MG63 (cell line): ENCODE data around the gene LYVE1. TPM values are rescaled to one million over a fixed set of nuclear protein-coding genes. Genes with fewer than 3 reads are reported as not detected.

Experiments used
- DNase-seq: peaks from one replicate; pipeline ENCODE4 v3.0.0-alpha.2; 2020
- H3K27me3 ChIP-seq: fragments of 250-450 bp; sonication (Bioruptor Pico); 2 replicates; pipeline ENCODE4 v1.5.1; 2020; ENCODE audit warnings: mild to moderate bottlenecking, moderate library complexity
- H3K36me3 ChIP-seq: fragments of 250-450 bp; sonication (Bioruptor Pico); 2 replicates; pipeline ENCODE4 v1.5.1; 2020; ENCODE audit warnings: mild to moderate bottlenecking, moderate library complexity
- H3K4me3 ChIP-seq: fragments of 250-450 bp; sonication (Bioruptor Pico); 2 replicates; pipeline ENCODE4 v1.5.1; 2020; ENCODE audit warnings: mild to moderate bottlenecking, moderate library complexity
- H3K9me3 ChIP-seq: fragments of 250-450 bp; sonication (Bioruptor Pico); 2 replicates; pipeline ENCODE4 v1.5.1; 2020; ENCODE audit warnings: mild to moderate bottlenecking, moderate library complexity
- total RNA-seq: library from RNA; depleted of rRNA; stranded (reverse); fragments of >200 nt; shearing (Covaris generic); gene quantifications from 2 replicates; pipeline ENCODE4 v1.2.3, GENCODE V29; 2014; ENCODE audit warnings: low replicate concordance

LYVE1 gene
- total RNA-seq, 1 experiment from 2014 or later, result not detected

GRCh38 chr11:10543782-10544181 lies 24.7 kb downstream of the LYVE1 start:
- no peak for DNase-seq
- Histone ChIP-seq H3K36me3 (no peaks in the 10 kb centered on the region), H3K9me3 (no peaks in the 10 kb centered on the region; the same call in 1 of the 2 replicates), H3K4me3 (no peak overlapping the region), H3K27me3 (no peaks in the 10 kb centered on the region)

GRCh38 chr11:10542776-10543175 lies 25.7 kb downstream of the LYVE1 start:
- no peaks in the 10 kb centered on the region; the same call in 1 of the 2 replicates for H3K9me3 ChIP-seq
- no peak overlapping the region for H3K4me3 ChIP-seq
- H3K27me3 ChIP-seq, result no peaks in the 10 kb centered on the region
- no peak for DNase-seq
- H3K36me3 ChIP-seq, result no peaks in the 10 kb centered on the region

GRCh38 chr11:10541561-10541930 lies 26.9 kb downstream of the LYVE1 start:
- Histone ChIP-seq H3K27me3 (no peaks in the 10 kb centered on the region), H3K9me3 (no peaks in the 10 kb centered on the region; the same call in 1 of the 2 replicates), H3K36me3 (no peaks in the 10 kb centered on the region), H3K4me3 (peak overlapping the region; percentile 90)
- DNase-seq, result no peak

- H3K4me3 ChIP-seq, result peak within 1 kb of the TSS; percentile 90
- H3K27me3 ChIP-seq, result no peaks in the 10 kb centered on the region
- H3K9me3 ChIP-seq, result no peaks in the 10 kb centered on the region; the same call in 1 of the 2 replicates
- peak; percentile 94 for DNase-seq
- H3K36me3 ChIP-seq, result no peaks in the 10 kb centered on the region
These were observed 27.4 kb downstream of the LYVE1 start, which contains the start of gene RNF141 for GRCh38 chr11:10540915-10541560. Gene RNF141 (minus strand): TSS chr11:10541187. CDS start chr11:10534158, 7,029 bp downstream.

GRCh38 chr11:10540546-10540914 lies 27.9 kb downstream of the LYVE1 start:
- DNase-seq, result no peak
- Histone ChIP-seq H3K27me3 (no peaks in the 10 kb centered on the region), H3K36me3 (no peaks in the 10 kb centered on the region), H3K4me3 (peak overlapping the region; percentile 90), H3K9me3 (no peaks in the 10 kb centered on the region; the same call in 1 of the 2 replicates)

GRCh38 chr11:10539339-10539738 lies 29.1 kb downstream of the LYVE1 start:
- no peak overlapping the region for H3K4me3 ChIP-seq

GRCh38 chr11:10538924-10539323 lies 29.5 kb downstream of the LYVE1 start:
- no peaks in the 10 kb centered on the region for H3K27me3 ChIP-seq
- no peaks in the 10 kb centered on the region for H3K9me3 ChIP-seq
- no peak for DNase-seq
- peaks cover 5% of the 10 kb centered on the region; the same call in 1 of the 2 replicates for H3K36me3 ChIP-seq
- no peak overlapping the region for H3K4me3 ChIP-seq

More at GRCh38 chr11:10539339-10539738, 29.1 kb downstream of the LYVE1 start:
- Histone ChIP-seq H3K27me3 (no peaks in the 10 kb centered on the region), H3K36me3 (peaks cover 2% of the 10 kb centered on the region; the same call in 1 of the 2 replicates), H3K9me3 (no peaks in the 10 kb centered on the region; the same call in 1 of the 2 replicates)
- DNase-seq, result no peak

- no peak overlapping the region for H3K4me3 ChIP-seq
- no peak for DNase-seq
- no peaks in the 10 kb centered on the region for H3K27me3 ChIP-seq
- H3K9me3 ChIP-seq, result no peaks in the 10 kb centered on the region
- H3K36me3 ChIP-seq, result peaks cover 12% of the 10 kb centered on the region; the same call in 1 of the 2 replicates
These were observed 30.9 kb downstream of the LYVE1 start for GRCh38 chr11:10537600-10537999.

GRCh38 chr11:10534316-10534715 lies 34.1 kb downstream of the LYVE1 start:
- Histone ChIP-seq H3K27me3 (no peaks in the 10 kb centered on the region), H3K9me3 (no peaks in the 10 kb centered on the region), H3K36me3 (peaks cover 18% of the 10 kb centered on the region; the same call in 1 of the 2 replicates), H3K4me3 (no peak overlapping the region)
- DNase-seq, result no peak

GRCh38 chr11:10533323-10533722 lies 35.1 kb downstream of the LYVE1 start:
- DNase-seq, result no peak
- H3K9me3 ChIP-seq, result no peaks in the 10 kb centered on the region

GRCh38 chr11:10532526-10532925 lies 35.9 kb downstream of the LYVE1 start:
- H3K9me3 ChIP-seq, result no peaks in the 10 kb centered on the region

More at GRCh38 chr11:10533323-10533722, 35.1 kb downstream of the LYVE1 start:
- Histone ChIP-seq H3K36me3 (peaks cover 20% of the 10 kb centered on the region; the same call in 1 of the 2 replicates), H3K27me3 (no peaks in the 10 kb centered on the region), H3K4me3 (no peak overlapping the region)

GRCh38 chr11:10529279-10529678 lies 39.2 kb downstream of the LYVE1 start:
- no peak for DNase-seq
- Histone ChIP-seq H3K27me3 (no peaks in the 10 kb centered on the region), H3K9me3 (no peaks in the 10 kb centered on the region), H3K4me3 (no peak overlapping the region), H3K36me3 (peaks cover 24% of the 10 kb centered on the region)

More at GRCh38 chr11:10532526-10532925, 35.9 kb downstream of the LYVE1 start:
- H3K4me3 ChIP-seq, result no peak overlapping the region
- DNase-seq, result no peak
- no peaks in the 10 kb centered on the region for H3K27me3 ChIP-seq
- peaks cover 20% of the 10 kb centered on the region; the same call in 1 of the 2 replicates for H3K36me3 ChIP-seq

GRCh38 chr11:10528121-10528520 lies 40.3 kb downstream of the LYVE1 start:
- no peaks in the 10 kb centered on the region for H3K27me3 ChIP-seq
- no peaks in the 10 kb centered on the region for H3K9me3 ChIP-seq
- H3K36me3 ChIP-seq, result peaks cover 16% of the 10 kb centered on the region
- no peak overlapping the region for H3K4me3 ChIP-seq
- no peak for DNase-seq

- DNase-seq, result no peak
- Histone ChIP-seq H3K27me3 (no peaks in the 10 kb centered on the region), H3K4me3 (no peak overlapping the region), H3K36me3 (peaks cover 18% of the 10 kb centered on the region), H3K9me3 (no peaks in the 10 kb centered on the region)
These were observed 41.2 kb downstream of the LYVE1 start for GRCh38 chr11:10526974-10527918.

- DNase-seq, result no peak
- Histone ChIP-seq H3K9me3 (no peaks in the 10 kb centered on the region), H3K4me3 (no peak overlapping the region), H3K36me3 (peaks cover 19% of the 10 kb centered on the region), H3K27me3 (no peaks in the 10 kb centered on the region)
These were observed 44.0 kb downstream of the LYVE1 start for GRCh38 chr11:10524471-10524870.

- Histone ChIP-seq H3K27me3 (no peaks in the 10 kb centered on the region), H3K4me3 (no peak overlapping the region), H3K36me3 (peaks cover 20% of the 10 kb centered on the region), H3K9me3 (no peaks in the 10 kb centered on the region)
- no peak for DNase-seq
These were observed 45.5 kb downstream of the LYVE1 start for GRCh38 chr11:10522921-10523320.

- H3K36me3 ChIP-seq, result peaks cover 20% of the 10 kb centered on the region
- H3K27me3 ChIP-seq, result no peaks in the 10 kb centered on the region
- H3K4me3 ChIP-seq, result no peak overlapping the region
- no peak for DNase-seq
- no peaks in the 10 kb centered on the region for H3K9me3 ChIP-seq
These were observed 46.2 kb downstream of the LYVE1 start for GRCh38 chr11:10522276-10522675.
